A549 (cell line): Measurements from ENCODE around the gene TBC1D22A. TPM values are rescaled to one million over a fixed set of nuclear protein-coding genes. Genes with fewer than 3 reads are reported as not detected.

Experiments
- ATAC-seq, 2 experiments: fragments of 200-7000 bp in 1 of 2; fragments of >200 bp in 1 of 2; cut with Nextera tagmentation in 1 of 2; cut with Tn5 transposase in 1 of 2; 3 replicates each; pipeline versions ENCODE4 v1.8.0 to v1.9.1; 2018 to 2020; ENCODE audit warnings: mild to moderate bottlenecking in 1 of 2, moderate library complexity in 1 of 2
- CTCF ChIA-PET: fragments of 300-600 bp; sonication (Branson Sonifier 250); formaldehyde crosslinking; extraction: SDS; loops from one replicate; lab custom pipeline; 2021; ENCODE audit warnings: antibody characterized with exemption, inconsistent platforms; lab: Yijun Ruan, JAX
- POLR2A ChIA-PET: fragments of 350-600 bp; formaldehyde crosslinking; extraction: SDS; loops from one replicate; lab custom pipeline; 2021; ENCODE audit warnings: antibody characterized with exemption, inconsistent platforms; lab: Yijun Ruan, JAX
- DNase-seq, 2 experiments: peaks; one replicate each; pipeline versions ENCODE4 v3.0.0 to v3.0.0-alpha.2; 2011 to 2016; ENCODE audit warnings: low read depth in 1 of 2, low spot score in 1 of 2
- FAIRE-seq: peaks from 2 replicates; lab custom pipeline; 2011; peaks lifted over from hg19 to GRCh38; lab: Jason Lieb, UNC
- H3K27ac ChIP-seq, 2 experiments: fragments of >200 bp; sonication (Bioruptor Twin); formaldehyde crosslinking; 3 replicates each; pipeline ENCODE4 v1.5.1; 2016 to 2017
- H3K4me1 ChIP-seq: fragments of >200 bp; sonication (Bioruptor Twin); formaldehyde crosslinking; 3 replicates; pipeline ENCODE4 v1.6.1; 2016
- H3K4me2 ChIP-seq: fragments of >200 bp; sonication (Bioruptor Twin); formaldehyde crosslinking; 3 replicates; pipeline ENCODE4 v1.6.1; 2016
- H3K4me3 ChIP-seq: fragments of >200 bp; sonication (Bioruptor Twin); formaldehyde crosslinking; 3 replicates; pipeline ENCODE4 v1.5.1; 2016
- H3K9me3 ChIP-seq: fragments of >200 bp; sonication (Bioruptor Twin); formaldehyde crosslinking; 3 replicates; pipeline ENCODE4 v1.6.1; 2016
- CBX2 ChIP-seq: fragments of 200-600 bp; sonication (generic); IDR thresholded peaks from 2 replicates; pipeline ENCODE4 v1.6.1; 2016; ENCODE audit warnings: low read depth, mild to moderate bottlenecking, borderline replicate concordance
- CBX8 ChIP-seq: fragments of 200-600 bp; sonication (generic); IDR thresholded peaks from 2 replicates; pipeline ENCODE4 v1.6.1; 2016
- CHD2 ChIP-seq: fragments of 150-350 bp; IDR thresholded peaks from 2 replicates; pipeline ENCODE4 v1.6.1; 2014; ENCODE audit warnings: low read length; ENCODE audit not compliant: partially characterized antibody
- CTCF ChIP-seq: fragments of >200 bp; sonication (Bioruptor Twin); formaldehyde crosslinking; IDR thresholded peaks from 3 replicates; pipeline ENCODE4 v1.5.1; 2016
- E2F6 ChIP-seq: IDR thresholded peaks from 2 replicates; pipeline ENCODE4 v1.6.1; 2012; ENCODE audit warnings: low read depth, borderline replicate concordance
- EHF ChIP-seq: fragments of 250-450 bp; sonication (Bioruptor Pico); IDR thresholded peaks from 2 replicates; pipeline ENCODE4 v1.5.0; 2020; ENCODE audit warnings: mild to moderate bottlenecking
- ELK1 ChIP-seq: fragments of 150-350 bp; IDR thresholded peaks from 2 replicates; pipeline ENCODE4 v1.6.1; 2014; ENCODE audit warnings: low read depth, mild to moderate bottlenecking, low read length
- EP300 ChIP-seq, 2 experiments: fragments of >200 bp; sonication (Bioruptor Twin); formaldehyde crosslinking; IDR thresholded peaks; 2 replicates in 1 of 2; 3 replicates in 1 of 2; pipeline ENCODE4 v1.6.1; 2016 to 2017
- FOSB ChIP-seq: fragments of 250-450 bp; sonication (Bioruptor Pico); IDR thresholded peaks from 2 replicates; pipeline ENCODE4 v1.5.0; 2020; ENCODE audit warnings: mild to moderate bottlenecking, moderate library complexity
- FOXS1 ChIP-seq: fragments of 250-450 bp; sonication (Bioruptor Pico); IDR thresholded peaks from 2 replicates; pipeline ENCODE4 v1.5.0; 2020; ENCODE audit warnings: mild to moderate bottlenecking, moderate library complexity
- GATA3 ChIP-seq: IDR thresholded peaks from 2 replicates; pipeline ENCODE4 v1.6.1; 2012; ENCODE audit warnings: borderline replicate concordance
- HOXB13 ChIP-seq: fragments of 250-450 bp; sonication (Bioruptor Pico); IDR thresholded peaks from 2 replicates; pipeline ENCODE4 v1.5.0; 2020; ENCODE audit warnings: low read depth, mild to moderate bottlenecking, moderate library complexity
- JUNB ChIP-seq: fragments of >200 bp; sonication (Bioruptor Twin); formaldehyde crosslinking; IDR thresholded peaks from 2 replicates; pipeline ENCODE4 v1.6.1; 2016
- KDM1A ChIP-seq: fragments of 200-600 bp; sonication (generic); IDR thresholded peaks from 2 replicates; pipeline ENCODE4 v1.6.1; 2016; ENCODE audit warnings: low read depth, mild to moderate bottlenecking
- MAFK ChIP-seq: fragments of 450-650 bp; IDR thresholded peaks from 2 replicates; pipeline ENCODE4 v1.6.1; 2014; ENCODE audit not compliant: partially characterized antibody
- NFE2L2 ChIP-seq: fragments of 150-350 bp; conservative IDR thresholded peaks from 2 replicates; pipeline ENCODE4 v1.6.1; 2014; ENCODE audit warnings: low read length
- PBX3 ChIP-seq: IDR thresholded peaks from 2 replicates; pipeline ENCODE4 v1.6.1; 2012
- PHF8 ChIP-seq: fragments of 200-600 bp; sonication (generic); IDR thresholded peaks from 2 replicates; pipeline ENCODE4 v1.6.1; 2016; ENCODE audit warnings: low read depth, mild to moderate bottlenecking, antibody characterized with exemption, moderate library complexity, borderline replicate concordance
- POLR2A ChIP-seq: IDR thresholded peaks from 2 replicates; pipeline ENCODE4 v1.6.1; 2012; ENCODE audit warnings: mild to moderate bottlenecking, low read length
- REST ChIP-seq: fragments of 200-600 bp; sonication (generic); IDR thresholded peaks from 2 replicates; pipeline ENCODE4 v1.6.1; 2016; ENCODE audit warnings: antibody characterized with exemption, mild to moderate bottlenecking, moderate library complexity
- RFX5 ChIP-seq: fragments of 450-650 bp; IDR thresholded peaks from 2 replicates; pipeline ENCODE4 v1.7.1; 2014; ENCODE audit warnings: antibody characterized with exemption, mild to moderate bottlenecking, moderate library complexity
- SMC3 ChIP-seq: fragments of >200 bp; sonication (Bioruptor Twin); formaldehyde crosslinking; IDR thresholded peaks from 3 replicates; pipeline ENCODE4 v1.6.1; 2018; ENCODE audit warnings: inconsistent platforms
- SREBF2 ChIP-seq: fragments of 450-650 bp; IDR thresholded peaks from 2 replicates; pipeline ENCODE4 v1.6.1; 2014; ENCODE audit warnings: mild to moderate bottlenecking, moderate library complexity
- TP53 ChIP-seq: fragments of 250-450 bp; sonication (Bioruptor Pico); IDR thresholded peaks from 2 replicates; pipeline ENCODE4 v1.5.0; 2021; ENCODE audit warnings: mild to moderate bottlenecking, moderate library complexity
- USF2 ChIP-seq: fragments of 450-650 bp; IDR thresholded peaks from 2 replicates; pipeline ENCODE4 v1.6.1; 2014; ENCODE audit warnings: antibody characterized with exemption
- ZSCAN20 ChIP-seq: fragments of 250-450 bp; sonication (Bioruptor Pico); IDR thresholded peaks from 2 replicates; pipeline ENCODE4 v1.8.0; 2022; ENCODE audit warnings: mild to moderate bottlenecking, moderate library complexity
- WGBS: methylation state at CpG from one replicate; pipeline ENCODE4 v1.1.6; 2017; ENCODE audit errors: missing lambda C conversion rate; 5-methylcytosine and 5-hydroxymethylcytosine counted together
- polyA plus RNA-seq, 4 experiments: library from polyadenylated mRNA; depleted of rRNA in 3 of 4; stranded (reverse); fragments of >200 nt; fragmentation: RNase III in 1 of 4; extraction: RNeasy Plus Mini Kit Qiagen cat#74134 plus additional on column Dnase treatment in 1 of 4; gene quantifications; 2 replicates in 3 of 4; 3 replicates in 1 of 4; pipeline ENCODE4 v1.2.3, GENCODE V29; 2011 to 2017

TBC1D22A gene
- polyA plus RNA-seq, 2 of the 4 experiments (the other 2 are of a cell fraction): 8.9 to 10.8 TPM

- no peak for DNase-seq
- Histone ChIP-seq H3K27ac (no peak overlapping the region), H3K4me3 (no peak overlapping the region), H3K4me2 (no peak overlapping the region), H3K9me3 (no peaks in the 10 kb centered on the region), H3K4me1 (peaks cover 35% of the 10 kb centered on the region)
- TF ChIP-seq HOXB13 (CRISPR knock-in tag): no peak
- TF ChIP-seq TP53 (CRISPR knock-in tag): no peak
- TF ChIP-seq PBX3: no peak
- no peak for TF ChIP-seq CTCF
- no peak for TF ChIP-seq JUNB
- no peak for TF ChIP-seq NFE2L2
- TF ChIP-seq CHD2: no peak
- TF ChIP-seq FOSB (CRISPR knock-in tag): no peak
- TF ChIP-seq KDM1A: no peak
- TF ChIP-seq GATA3: no peak
- TF ChIP-seq ELK1: no peak
- TF ChIP-seq CBX2: no peak
- no peak for TF ChIP-seq EP300 (IDR thresholded peaks at IDR 0.05)
- TF ChIP-seq SREBF2: no peak
- no peak for TF ChIP-seq POLR2A
- no peak for TF ChIP-seq MAFK
- TF ChIP-seq USF2: no peak
- TF ChIP-seq E2F6: no peak
- TF ChIP-seq CBX8: no peak
- no peak for FAIRE-seq
- POLR2A ChIA-PET: no interaction called here
- CTCF ChIA-PET: interaction anchor here (1.5 to 3.3 kb wide), 3 partner anchors 9 to 15 kb away, joined by 4 to 19 read pairs (median 14); no protein-coding TSS in a partner anchor
- 66% methylated on average over 6 of the region's 10 CpGs for WGBS
- no peak for ATAC-seq
Observed at GRCh38 chr22:46812034-46812605, 49.7 kb downstream of the TBC1D22A start.

GRCh38 chr22:46812788-46813187 is 50.3 kb downstream of the TBC1D22A start:
- Histone ChIP-seq H3K4me1 (peaks cover 35% of the 10 kb centered on the region), H3K4me3 (no peak overlapping the region), H3K4me2 (no peak overlapping the region), H3K27ac (no peak overlapping the region), H3K9me3 (no peaks in the 10 kb centered on the region)
- ChIA-PET CTCF (interaction anchor here (2.9 to 3.3 kb wide), 2 partner anchors 10 to 14 kb away, joined by 14 to 19 read pairs; no protein-coding TSS in a partner anchor), POLR2A (no interaction called here)
- no peak for FAIRE-seq
- no peak for ATAC-seq
- no peak for TF ChIP-seq EHF (CRISPR knock-in tag)
- TF ChIP-seq USF2: no peak
- no peak for TF ChIP-seq FOXS1 (CRISPR knock-in tag)
- no peak for TF ChIP-seq CBX8
- no peak for TF ChIP-seq PBX3
- TF ChIP-seq PHF8: no peak
- TF ChIP-seq TP53 (CRISPR knock-in tag): no peak
- no peak for TF ChIP-seq REST
- TF ChIP-seq SMC3: no peak
- no peak for TF ChIP-seq RFX5
- TF ChIP-seq ZSCAN20: no peak
- DNase-seq: no peak
- WGBS: 95% methylated on average over 13 of the region's 13 CpGs
